ENCODE data around the gene PPM1K. TPM values are rescaled to one million over a fixed set of nuclear protein-coding genes. Genes with fewer than 3 reads are reported as not detected.

PPM1K gene
- polyA plus RNA-seq, 2 of the 4 experiments (the other 2 are of a cell fraction) = 0.85 to 2.4 TPM

DNA sequence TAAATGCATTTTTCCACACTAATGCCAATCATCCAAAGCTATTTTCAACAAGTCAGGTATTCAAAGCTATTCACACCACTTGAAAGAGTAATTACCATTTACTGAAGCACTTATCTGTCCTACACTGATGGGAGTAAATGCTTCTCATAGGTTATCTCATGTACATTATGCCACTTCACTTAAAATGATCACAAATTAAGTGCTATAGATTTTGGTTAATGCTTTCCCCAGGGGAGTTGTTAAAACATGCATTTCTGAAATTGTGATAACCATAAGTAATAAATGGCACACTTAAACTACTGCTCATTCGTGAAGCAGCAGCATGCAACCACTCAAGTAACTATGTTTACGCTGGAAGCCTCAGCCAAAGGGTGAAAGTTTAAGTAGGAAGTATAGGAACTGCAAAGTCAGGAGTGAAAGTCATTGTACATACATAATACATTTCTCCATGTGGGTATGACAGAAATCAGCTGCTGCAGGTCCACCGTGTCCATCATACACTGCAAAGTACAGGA lies 6.6 kb downstream of the PPM1K start:
- Histone ChIP-seq H3K4me1 (peaks cover 6% of the 10 kb centered on the region; the same call in 2 of the 3 replicates), H3K27ac (no peak overlapping the region), H3K4me3 (no peak overlapping the region), H3K4me2 (no peak overlapping the region), H3K9me3 (no peaks in the 10 kb centered on the region)
- FAIRE-seq (no peak), DNase-seq (ENCODE audit: low read depth in 1 of 2, low spot score in 1 of 2) (no peak), ATAC-seq (no peak)
- ChIA-PET POLR2A (no interaction called here), CTCF (interaction anchor here (0.6 kb wide), 1 partner anchor 237 kb away, joined by 3 read pairs; no protein-coding TSS in a partner anchor)
- no peak for TF ChIP-seq TFCP2L1 (CRISPR knock-in tag; IDR thresholded peaks at IDR 0.05)
- TF ChIP-seq, protein P1, sequence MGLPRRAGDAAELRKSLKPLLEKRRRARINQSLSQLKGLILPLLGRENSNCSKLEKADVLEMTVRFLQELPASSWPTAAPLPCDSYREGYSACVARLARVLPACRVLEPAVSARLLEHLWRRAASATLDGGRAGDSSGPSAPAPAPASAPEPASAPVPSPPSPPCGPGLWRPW (IDR thresholded peaks at IDR 0.05) = no peak
- TF ChIP-seq ESRRA (IDR thresholded peaks at IDR 0.05; ENCODE audit: borderline replicate concordance, low read length) = no peak
- no peak for TF ChIP-seq NPAS2 (CRISPR knock-in tag; IDR thresholded peaks at IDR 0.05; ENCODE audit: borderline replicate concordance)
- TF ChIP-seq TP53 (CRISPR knock-in tag; IDR thresholded peaks at IDR 0.05) = no peak
- no peak for TF ChIP-seq HDAC2 (IDR thresholded peaks at IDR 0.05)
- TF ChIP-seq, protein P2, sequence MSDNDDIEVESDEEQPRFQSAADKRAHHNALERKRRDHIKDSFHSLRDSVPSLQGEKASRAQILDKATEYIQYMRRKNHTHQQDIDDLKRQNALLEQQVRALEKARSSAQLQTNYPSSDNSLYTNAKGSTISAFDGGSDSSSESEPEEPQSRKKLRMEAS (IDR thresholded peaks at IDR 0.05) = no peak
- no peak for TF ChIP-seq EHMT2 (IDR thresholded peaks at IDR 0.05; ENCODE audit: low read depth)
- TF ChIP-seq CBX2 (IDR thresholded peaks at IDR 0.05; ENCODE audit: borderline replicate concordance, low read depth) = no peak
- TF ChIP-seq EHF (CRISPR knock-in tag; IDR thresholded peaks at IDR 0.05) = no peak
- no peak for TF ChIP-seq FOSB (CRISPR knock-in tag; IDR thresholded peaks at IDR 0.05)
- TF ChIP-seq, protein P3, sequence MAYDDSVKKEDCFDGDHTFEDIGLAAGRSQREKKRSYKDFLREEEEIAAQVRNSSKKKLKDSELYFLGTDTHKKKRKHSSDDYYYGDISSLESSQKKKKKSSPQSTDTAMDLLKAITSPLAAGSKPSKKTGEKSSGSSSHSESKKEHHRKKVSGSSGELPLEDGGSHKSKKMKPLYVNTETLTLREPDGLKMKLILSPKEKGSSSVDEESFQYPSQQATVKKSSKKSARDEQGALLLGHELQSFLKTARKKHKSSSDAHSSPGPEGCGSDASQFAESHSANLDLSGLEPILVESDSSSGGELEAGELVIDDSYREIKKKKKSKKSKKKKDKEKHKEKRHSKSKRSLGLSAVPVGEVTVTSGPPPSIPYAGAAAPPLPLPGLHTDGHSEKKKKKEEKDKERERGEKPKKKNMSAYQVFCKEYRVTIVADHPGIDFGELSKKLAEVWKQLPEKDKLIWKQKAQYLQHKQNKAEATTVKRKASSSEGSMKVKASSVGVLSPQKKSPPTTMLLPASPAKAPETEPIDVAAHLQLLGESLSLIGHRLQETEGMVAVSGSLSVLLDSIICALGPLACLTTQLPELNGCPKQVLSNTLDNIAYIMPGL (CRISPR knock-in tag; IDR thresholded peaks at IDR 0.05; ENCODE audit: borderline replicate concordance) = no peak
- no peak for TF ChIP-seq RCOR1 (IDR thresholded peaks at IDR 0.05; ENCODE audit: low read depth, low read length)
- no peak for TF ChIP-seq RARB (CRISPR knock-in tag; IDR thresholded peaks at IDR 0.05)
- no peak for TF ChIP-seq NFE2L2 (conservative IDR thresholded peaks at IDR 0.05; ENCODE audit: low read length)
- TF ChIP-seq SMC3 (IDR thresholded peaks at IDR 0.05) = no peak
- TF ChIP-seq, protein P4, sequence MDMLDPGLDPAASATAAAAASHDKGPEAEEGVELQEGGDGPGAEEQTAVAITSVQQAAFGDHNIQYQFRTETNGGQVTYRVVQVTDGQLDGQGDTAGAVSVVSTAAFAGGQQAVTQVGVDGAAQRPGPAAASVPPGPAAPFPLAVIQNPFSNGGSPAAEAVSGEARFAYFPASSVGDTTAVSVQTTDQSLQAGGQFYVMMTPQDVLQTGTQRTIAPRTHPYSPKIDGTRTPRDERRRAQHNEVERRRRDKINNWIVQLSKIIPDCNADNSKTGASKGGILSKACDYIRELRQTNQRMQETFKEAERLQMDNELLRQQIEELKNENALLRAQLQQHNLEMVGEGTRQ (IDR thresholded peaks at IDR 0.05) = no peak
- TF ChIP-seq, protein P5, sequence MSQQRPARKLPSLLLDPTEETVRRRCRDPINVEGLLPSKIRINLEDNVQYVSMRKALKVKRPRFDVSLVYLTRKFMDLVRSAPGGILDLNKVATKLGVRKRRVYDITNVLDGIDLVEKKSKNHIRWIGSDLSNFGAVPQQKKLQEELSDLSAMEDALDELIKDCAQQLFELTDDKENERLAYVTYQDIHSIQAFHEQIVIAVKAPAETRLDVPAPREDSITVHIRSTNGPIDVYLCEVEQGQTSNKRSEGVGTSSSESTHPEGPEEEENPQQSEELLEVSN (IDR thresholded peaks at IDR 0.05; ENCODE audit: borderline replicate concordance, low read depth) = no peak
- no peak for TF ChIP-seq NR3C1 (IDR thresholded peaks at IDR 0.05)
- TF ChIP-seq, protein P6, sequence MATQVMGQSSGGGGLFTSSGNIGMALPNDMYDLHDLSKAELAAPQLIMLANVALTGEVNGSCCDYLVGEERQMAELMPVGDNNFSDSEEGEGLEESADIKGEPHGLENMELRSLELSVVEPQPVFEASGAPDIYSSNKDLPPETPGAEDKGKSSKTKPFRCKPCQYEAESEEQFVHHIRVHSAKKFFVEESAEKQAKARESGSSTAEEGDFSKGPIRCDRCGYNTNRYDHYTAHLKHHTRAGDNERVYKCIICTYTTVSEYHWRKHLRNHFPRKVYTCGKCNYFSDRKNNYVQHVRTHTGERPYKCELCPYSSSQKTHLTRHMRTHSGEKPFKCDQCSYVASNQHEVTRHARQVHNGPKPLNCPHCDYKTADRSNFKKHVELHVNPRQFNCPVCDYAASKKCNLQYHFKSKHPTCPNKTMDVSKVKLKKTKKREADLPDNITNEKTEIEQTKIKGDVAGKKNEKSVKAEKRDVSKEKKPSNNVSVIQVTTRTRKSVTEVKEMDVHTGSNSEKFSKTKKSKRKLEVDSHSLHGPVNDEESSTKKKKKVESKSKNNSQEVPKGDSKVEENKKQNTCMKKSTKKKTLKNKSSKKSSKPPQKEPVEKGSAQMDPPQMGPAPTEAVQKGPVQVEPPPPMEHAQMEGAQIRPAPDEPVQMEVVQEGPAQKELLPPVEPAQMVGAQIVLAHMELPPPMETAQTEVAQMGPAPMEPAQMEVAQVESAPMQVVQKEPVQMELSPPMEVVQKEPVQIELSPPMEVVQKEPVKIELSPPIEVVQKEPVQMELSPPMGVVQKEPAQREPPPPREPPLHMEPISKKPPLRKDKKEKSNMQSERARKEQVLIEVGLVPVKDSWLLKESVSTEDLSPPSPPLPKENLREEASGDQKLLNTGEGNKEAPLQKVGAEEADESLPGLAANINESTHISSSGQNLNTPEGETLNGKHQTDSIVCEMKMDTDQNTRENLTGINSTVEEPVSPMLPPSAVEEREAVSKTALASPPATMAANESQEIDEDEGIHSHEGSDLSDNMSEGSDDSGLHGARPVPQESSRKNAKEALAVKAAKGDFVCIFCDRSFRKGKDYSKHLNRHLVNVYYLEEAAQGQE (IDR thresholded peaks at IDR 0.05) = no peak
- 69% methylated on average over 3 of the region's 3 CpGs for WGBS (ENCODE audit: missing lambda C conversion rate)
